HepG2 (cell line): ENCODE results near the gene ADM. TPM values are rescaled to one million over a fixed set of nuclear protein-coding genes. Genes with fewer than 3 reads are reported as not detected.

Experiments
- ATM ChIP-seq: fragments of 450-650 bp; IDR thresholded peaks from 2 replicates; pipeline ENCODE4 v1.7.1; 2017; ENCODE audit warnings: mild to moderate bottlenecking, borderline replicate concordance
- IRF9 ChIP-seq: sonication (generic); formaldehyde crosslinking; IDR thresholded peaks from 2 replicates; pipeline ENCODE4 v1.8.0; 2022; ENCODE audit warnings: missing genetic modification reagents, mild to moderate bottlenecking, borderline replicate concordance
- KLF6 ChIP-seq: IDR thresholded peaks from 2 replicates; pipeline ENCODE4 v1.8.0; 2016; ENCODE audit warnings: missing biosample characterization, missing genetic modification reagents
- RBFOX2 ChIP-seq: fragments of 200-400 bp; formaldehyde crosslinking; IDR thresholded peaks from 2 replicates; pipeline ENCODE4 v1.6.1; 2017; ENCODE audit warnings: low read depth, mild to moderate bottlenecking, low read length
- RNF219 ChIP-seq: sonication (generic); formaldehyde crosslinking; IDR thresholded peaks from 2 replicates; pipeline ENCODE4 v1.5.0; 2020; ENCODE audit warnings: mild to moderate bottlenecking, missing genetic modification reagents
- SALL2 ChIP-seq: sonication (generic); formaldehyde crosslinking; IDR thresholded peaks from 2 replicates; pipeline ENCODE4 v1.8.1; 2023; ENCODE audit warnings: mild to moderate bottlenecking, missing genetic modification reagents, inconsistent platforms
- SKIL ChIP-seq: sonication (generic); formaldehyde crosslinking; IDR thresholded peaks from 2 replicates; pipeline ENCODE4 v1.8.0; 2022; ENCODE audit warnings: missing genetic modification reagents, mild to moderate bottlenecking, moderate library complexity, borderline replicate concordance
- YY1 ChIP-seq: IDR thresholded peaks from 2 replicates; pipeline ENCODE4 v1.6.1; 2011; ENCODE audit warnings: low read length, low read depth, moderate library complexity, mild to moderate bottlenecking; ENCODE audit not compliant: insufficient read depth, insufficient replicate concordance
- ZFX ChIP-seq: sonication (generic); formaldehyde crosslinking; IDR thresholded peaks from 2 replicates; pipeline ENCODE4 v1.4.0; 2020; ENCODE audit warnings: mild to moderate bottlenecking, low read depth, missing genetic modification reagents, moderate library complexity
- ZNF142 ChIP-seq: sonication (generic); formaldehyde crosslinking; IDR thresholded peaks from 2 replicates; pipeline ENCODE4 v1.4.0; 2020; ENCODE audit warnings: missing genetic modification reagents
- ZNF362 ChIP-seq: sonication (generic); formaldehyde crosslinking; IDR thresholded peaks from 2 replicates; pipeline ENCODE4 v1.4.0; 2020; ENCODE audit warnings: missing genetic modification reagents, mild to moderate bottlenecking, borderline replicate concordance
- ZNF546 ChIP-seq: sonication (generic); formaldehyde crosslinking; conservative IDR thresholded peaks from 2 replicates; pipeline ENCODE4 v1.8.1; 2023; ENCODE audit warnings: mild to moderate bottlenecking, missing genetic modification reagents
- ZNF674 ChIP-seq: sonication (generic); formaldehyde crosslinking; IDR thresholded peaks from 2 replicates; pipeline ENCODE4 v1.5.0; 2020; ENCODE audit warnings: low read depth, mild to moderate bottlenecking, missing genetic modification reagents
- ZNF747 ChIP-seq: sonication (generic); formaldehyde crosslinking; IDR thresholded peaks from 2 replicates; pipeline ENCODE4 v1.8.1; 2023; ENCODE audit warnings: missing genetic modification reagents, mild to moderate bottlenecking, borderline replicate concordance
- polyA plus RNA-seq, 8 experiments: library from polyadenylated mRNA; depleted of rRNA in 3 of 8; stranded (reverse) in 7 of 8; unstranded in 1 of 8; fragments of >200 nt; fragmentation: Illumina TruSeq in 4 of 8; extraction: Trizol in 4 of 8; gene quantifications; 2 replicates each; pipeline versions ENCODE4 v1.2.1 to v1.2.3, GENCODE V29; 2011 to 2016; ENCODE audit warnings: low read depth in 4 of 8, missing spikeins in 1 of 8, mixed read lengths in 1 of 8; ENCODE audit not compliant: insufficient read depth in 1 of 8
- total RNA-seq, 5 experiments: library from RNA; depleted of rRNA; stranded (reverse); fragments of >200 nt; fragmentation: Illumina TruSeq; extraction: Trizol; gene quantifications; 2 replicates each; pipeline ENCODE4 v1.2.3, GENCODE V29; 2016; ENCODE audit warnings: low read depth in 1 of 5

Gene ADM
- total and polyA plus RNA-seq, 2 of the 13 experiments (the other 11 are each of a cell fraction or from before 2014, with no cell fraction given) = 10.7 to 26.1 TPM

- TF ChIP-seq ZNF142 (peak; percentile 88), YY1 (peak; percentile 71), ZNF362 (CRISPR knock-in tag) (0 out of 2 replicates have a peak, but pooled peaks have one; percentile 21), ZNF546 (CRISPR knock-in tag) (no peak), IRF9 (CRISPR knock-in tag) (peak; percentile 71; the same call in 1 of the 2 replicates), RBFOX2 (peak; percentile 81), SKIL (CRISPR knock-in tag) (peak; percentile 60; the same call in 1 of the 2 replicates), KLF6 (no peak; the same call in none of the 2 replicates), ZNF674 (CRISPR knock-in tag) (peak; percentile 28; the same call in 1 of the 2 replicates), RNF219 (CRISPR knock-in tag) (no peak), ATM (no peak), SALL2 (peak; percentile 54; the same call in 1 of the 2 replicates), ZNF747 (CRISPR knock-in tag) (peak; percentile 36), ZFX (CRISPR knock-in tag) (peak; percentile 59)
Measured at GRCh38 chr11:10302744-10303557, 1.9 kb upstream of the ADM start (continued).
